NCI-H2171 treated with DMSO at 0.1 percent for 48 hours (cell line): ENCODE measurements around the gene ATF7IP.
"Not testable (repeated sequence)": the region's sequence is repeated elsewhere in the genome, so short reads cannot be mapped to it uniquely, and the experiment has no call there.

Experiments used
- DNase-seq: peaks from one replicate; lab custom pipeline; 2025; lab: John Stamatoyannopoulos, UW

ATF7IP gene

DNA sequence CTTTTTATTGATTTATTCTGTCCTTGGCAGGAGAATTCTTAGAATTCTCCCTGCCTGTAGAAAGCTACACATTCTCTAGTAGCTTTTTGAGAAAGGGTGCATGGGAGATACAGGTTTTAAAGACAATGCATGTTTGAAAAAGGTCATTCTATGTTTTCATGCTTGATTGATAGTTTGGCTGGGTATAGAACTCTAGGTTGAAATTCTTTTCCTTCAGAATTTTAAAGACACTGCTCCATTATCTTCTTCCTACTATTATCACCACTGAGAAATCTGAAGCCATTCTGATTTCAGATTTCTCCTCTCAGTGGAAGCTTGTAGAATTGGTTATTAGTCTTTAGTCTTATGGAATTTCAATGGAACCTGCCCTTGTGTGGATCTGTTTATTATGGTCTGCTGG is 14.0 kb downstream of the ATF7IP start:
- no peak for DNase-seq

DNA sequence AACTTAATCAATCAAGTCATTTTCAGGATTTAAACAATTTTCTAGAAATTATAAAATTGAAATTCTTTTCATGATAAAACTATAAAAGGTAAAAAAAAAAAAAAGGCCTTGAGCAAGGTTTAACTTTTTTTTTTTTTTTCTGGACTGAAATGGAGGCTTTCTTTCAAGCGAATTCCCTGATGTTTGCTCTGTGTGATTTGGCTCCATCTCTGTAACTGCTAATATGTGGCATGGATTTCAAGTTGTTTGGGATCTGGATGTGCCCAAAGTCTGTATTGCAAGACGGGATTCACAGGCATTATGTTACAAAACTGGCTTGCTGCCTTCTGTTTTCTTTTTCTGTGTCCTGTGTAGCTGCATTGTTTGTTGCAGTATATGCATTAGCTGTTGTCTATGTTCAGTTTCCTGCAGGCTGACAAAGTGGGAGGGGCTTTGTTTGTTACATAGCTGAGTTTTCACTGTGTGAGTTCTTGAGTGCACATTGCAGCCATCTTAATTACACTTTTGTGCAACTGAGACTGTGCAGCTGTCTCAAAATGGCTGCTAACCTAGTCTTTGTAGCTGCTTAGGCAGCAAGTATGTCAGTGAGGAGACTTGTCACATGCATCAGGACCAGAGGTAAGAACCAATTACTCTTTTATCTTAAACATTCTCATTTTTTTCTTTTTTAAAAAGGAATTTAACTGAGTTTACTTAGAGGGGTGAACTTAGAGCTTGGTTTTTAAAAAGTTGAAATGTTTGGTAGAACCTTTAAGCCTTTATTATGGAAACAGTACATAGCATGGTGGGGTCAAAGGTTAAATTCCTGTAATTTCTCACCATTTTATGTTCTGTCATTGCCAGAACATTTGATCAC is 19.5 kb downstream of the ATF7IP start:
- DNase-seq: peak; percentile 96

DNA sequence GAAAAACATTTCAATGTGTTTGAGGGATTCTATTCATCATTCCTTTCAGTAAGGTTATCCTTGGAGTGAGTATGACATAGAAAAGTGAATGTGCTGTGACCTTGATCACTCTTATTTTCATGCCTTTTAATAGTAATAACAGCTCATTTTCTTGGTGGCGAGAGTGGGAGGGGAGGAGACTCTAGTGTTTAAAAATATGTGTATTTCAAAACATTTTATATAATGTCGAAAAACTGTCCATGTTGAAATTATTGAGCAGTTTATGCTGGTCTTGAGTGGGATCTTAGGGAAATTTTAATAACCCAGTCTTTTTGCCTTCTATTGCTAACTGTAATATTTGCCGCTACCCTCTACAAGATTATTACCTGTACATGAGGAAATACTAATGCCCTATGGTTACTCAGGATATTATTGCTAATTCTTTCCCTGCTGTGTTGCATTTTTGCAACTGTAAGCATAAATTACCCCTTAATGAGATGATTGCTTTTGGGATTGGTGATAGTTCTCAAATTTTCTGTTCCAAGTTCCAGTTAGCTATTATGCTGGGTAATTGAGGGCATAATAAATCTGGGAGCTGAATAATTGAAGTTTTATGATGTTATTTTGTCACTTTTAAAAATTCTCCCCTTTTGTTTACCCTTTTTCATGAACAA is 21.9 kb downstream of the ATF7IP start:
- no peak for DNase-seq

DNA sequence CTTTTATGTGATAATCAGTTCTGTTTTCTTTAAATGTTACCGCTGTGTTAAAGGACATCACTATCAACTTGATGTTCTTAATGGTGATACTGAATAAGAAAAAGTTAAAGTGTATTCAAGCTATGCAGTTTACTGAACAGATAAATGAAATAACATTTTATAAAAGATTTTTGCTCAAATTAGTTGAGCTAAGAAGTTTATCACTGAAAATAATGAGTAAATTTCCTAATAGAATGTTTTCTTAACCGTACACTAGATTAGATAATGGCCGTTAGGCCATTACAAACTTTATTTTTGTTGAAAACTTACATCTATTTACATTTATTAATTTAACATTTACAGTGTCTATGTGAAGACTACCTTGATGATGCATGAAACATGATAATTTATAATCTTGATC is 25.0 kb downstream of the ATF7IP start:
- DNase-seq: no peak

DNA sequence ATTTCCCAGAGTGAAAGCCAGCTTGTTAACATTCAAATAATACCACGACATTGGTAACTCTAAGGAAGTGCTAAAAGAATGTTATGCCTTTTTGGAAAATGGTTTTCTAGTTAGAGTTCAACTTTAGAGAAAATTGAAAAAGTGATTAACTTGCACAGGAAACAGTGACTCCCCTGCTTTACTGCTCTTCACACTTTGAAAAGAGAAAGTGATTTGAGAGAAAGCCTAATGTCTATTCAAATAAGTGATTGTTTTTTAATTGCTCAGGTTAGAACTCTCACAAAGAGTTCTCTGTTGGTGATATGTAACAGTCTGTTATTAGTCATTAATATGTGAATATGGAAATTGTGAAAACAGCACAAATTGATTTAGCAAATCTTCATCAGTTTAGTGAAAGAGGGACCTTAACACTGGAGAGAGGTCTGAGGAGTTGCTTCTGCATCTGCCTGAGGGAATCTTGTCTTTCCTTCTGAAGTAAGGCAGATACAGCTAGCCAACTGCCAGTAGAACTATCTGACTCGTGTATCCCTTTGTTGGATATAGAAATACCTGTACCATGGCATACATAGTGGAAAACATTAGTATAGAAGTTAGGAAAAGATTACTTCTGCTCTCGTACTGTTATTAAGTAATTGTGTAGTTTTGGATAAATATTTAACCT is 25.5 kb downstream of the ATF7IP start:
- DNase-seq: no peak

DNA sequence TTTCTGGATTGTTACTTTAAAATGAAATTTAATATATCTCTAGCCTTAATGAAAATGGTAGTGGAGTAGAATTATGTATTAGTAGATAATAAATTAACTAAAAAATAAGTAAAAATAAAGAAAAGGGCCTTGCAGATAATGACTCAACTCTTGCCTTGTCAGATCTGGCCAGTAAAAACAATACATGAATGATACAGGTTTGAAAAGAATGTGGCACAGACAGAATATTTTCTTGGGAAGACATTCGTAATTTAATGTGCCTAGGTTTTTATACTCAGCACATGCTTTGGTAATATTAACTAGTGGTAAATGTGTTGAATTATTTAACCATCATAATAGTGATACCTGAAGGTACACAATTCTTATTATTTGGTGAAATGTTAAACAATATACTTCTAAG is 28.3 kb downstream of the ATF7IP start:
- DNase-seq: no peak

DNA sequence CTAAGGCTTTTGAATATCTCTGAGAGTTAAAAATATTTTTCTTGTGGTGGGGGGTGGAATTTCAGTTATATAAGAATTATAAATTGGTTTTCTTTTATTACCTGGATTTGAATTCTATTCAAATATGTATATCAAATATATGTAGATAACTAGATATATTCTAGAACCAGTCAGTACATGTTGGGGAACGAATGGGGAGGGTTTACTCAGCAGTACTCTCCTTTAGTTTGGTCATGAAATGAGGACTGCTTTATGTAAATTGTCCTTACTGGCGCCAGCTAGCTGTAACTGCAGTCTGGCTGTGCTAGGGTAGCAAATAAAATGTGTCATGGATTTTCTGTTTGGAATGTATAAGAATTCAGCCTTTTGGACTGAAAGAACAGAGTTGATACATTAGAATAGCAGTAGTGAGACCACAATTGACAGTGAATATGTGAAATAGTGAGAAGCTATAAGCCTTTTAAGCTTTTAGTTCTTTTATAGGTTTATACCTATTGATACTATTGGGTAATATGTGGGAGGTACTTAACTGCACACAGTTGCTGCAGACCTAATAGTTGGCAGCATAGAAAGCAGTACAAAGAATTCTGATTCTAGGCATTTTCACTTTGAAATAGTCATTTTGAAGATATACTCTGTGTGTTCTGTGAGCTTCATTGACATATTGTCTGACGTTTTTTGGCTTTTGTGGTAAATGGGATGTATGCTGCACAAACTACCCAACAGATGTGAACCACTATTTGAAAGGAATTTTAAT is 29.0 kb downstream of the ATF7IP start:
- peak; percentile 77 for DNase-seq

DNA sequence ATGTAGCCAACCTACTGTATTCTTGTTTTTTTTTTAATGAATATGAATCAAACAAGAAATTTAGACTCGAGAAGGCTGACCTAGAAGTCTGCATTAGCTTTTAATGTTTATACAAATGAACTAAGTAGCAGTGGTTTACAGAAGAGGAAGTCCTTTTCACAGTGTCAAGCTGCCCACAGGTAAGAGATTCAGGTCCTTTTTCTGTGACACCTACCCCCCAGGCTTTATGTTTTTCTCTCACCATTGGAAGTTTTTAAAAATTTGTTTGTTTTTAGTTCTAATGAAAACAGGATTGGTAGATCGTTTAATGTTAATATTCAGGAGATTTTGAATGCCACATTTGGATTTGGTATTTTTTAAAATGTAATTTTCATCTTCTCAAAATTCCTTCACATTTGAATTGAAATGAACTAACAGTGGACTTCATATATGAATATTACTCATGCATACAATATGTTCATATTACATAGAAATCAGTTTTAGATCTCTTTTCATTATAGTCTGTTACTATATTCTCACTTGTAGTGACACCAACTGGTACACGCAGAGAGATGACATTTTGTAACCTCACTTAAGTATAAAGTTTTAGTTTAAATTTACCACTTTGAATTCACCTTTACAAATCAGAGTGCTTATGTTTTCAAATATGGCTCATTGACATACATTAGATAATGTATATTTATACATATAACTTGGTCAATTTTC is 29.7 kb downstream of the ATF7IP start:
- DNase-seq: no peak

DNA sequence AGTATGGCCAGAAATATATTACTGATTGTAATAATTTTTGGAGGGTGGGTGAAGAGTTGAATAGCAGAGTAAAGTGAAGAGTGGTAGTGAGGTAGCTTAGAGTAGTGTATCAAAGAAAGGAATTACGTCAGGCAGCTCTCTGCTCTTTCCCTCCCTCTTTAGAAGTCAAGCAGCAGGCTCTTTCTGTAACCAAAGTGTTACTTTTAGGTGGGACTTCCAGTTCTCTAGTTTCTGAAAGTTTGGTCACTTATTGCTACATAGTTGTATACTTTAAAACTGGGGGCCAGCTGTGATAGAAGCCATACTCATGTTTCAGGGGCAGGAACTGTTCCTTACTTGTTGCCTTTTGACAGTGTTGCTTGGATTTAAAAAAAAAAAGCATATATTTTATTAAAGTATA is 30.6 kb downstream of the ATF7IP start:
- DNase-seq: no peak

DNA sequence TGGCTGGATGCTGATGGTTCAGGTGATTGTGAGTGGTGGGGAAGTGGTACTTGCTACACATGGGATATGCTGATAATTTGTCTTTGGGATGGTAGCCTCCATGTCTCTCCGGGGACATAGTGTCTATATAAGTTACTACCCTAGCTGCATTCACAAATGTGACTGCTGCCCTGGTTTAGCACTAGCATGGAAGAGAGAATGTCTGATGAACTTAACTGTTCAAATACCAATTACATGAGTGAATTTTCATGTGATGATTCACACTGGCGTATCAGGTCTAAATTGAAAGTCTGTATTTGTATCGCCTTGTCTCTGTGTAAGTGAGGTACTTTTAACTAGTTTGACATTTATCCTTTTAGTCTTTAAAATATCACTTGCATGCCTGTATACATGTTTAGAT is 34.4 kb downstream of the ATF7IP start:
- DNase-seq: no peak

DNA sequence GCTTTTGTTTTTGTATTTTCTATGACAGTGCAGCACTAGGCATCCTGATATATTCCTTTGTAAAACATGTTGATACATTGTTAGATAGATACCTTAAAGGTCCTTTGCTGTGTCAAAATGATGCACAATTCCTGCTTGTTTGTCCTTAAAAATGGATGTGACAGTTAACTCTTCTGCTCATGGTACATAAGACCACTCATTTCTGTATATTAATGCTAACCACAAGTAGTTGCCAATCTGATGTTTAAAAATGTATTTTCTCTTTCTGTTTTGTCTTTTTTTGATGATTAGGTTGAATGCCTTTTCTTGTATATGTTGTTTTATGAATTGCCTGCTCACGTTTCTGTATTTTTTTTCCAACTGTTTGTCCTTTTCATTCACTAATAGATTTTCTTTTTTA is 35.1 kb downstream of the ATF7IP start:
- no peak for DNase-seq

DNA sequence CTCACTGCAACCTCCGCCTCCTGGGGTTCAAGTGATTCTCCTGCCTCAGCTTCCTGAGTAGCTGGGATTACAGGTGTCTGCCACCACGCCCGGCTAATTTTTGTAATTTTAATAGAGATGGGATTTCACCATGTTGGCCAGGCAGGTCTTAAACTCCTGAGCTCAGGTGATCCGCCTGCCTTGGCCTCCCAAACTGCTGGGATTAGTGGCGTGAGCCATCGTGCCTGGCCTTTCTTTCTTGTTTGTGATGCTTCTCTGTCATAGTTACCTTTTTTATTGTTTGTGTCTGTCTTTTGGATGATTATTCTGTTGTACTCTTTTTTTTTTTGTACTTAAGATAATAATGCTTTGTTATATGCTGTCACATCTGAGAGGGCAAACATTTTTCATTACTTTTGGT is 35.8 kb downstream of the ATF7IP start:
- DNase-seq: not testable (repeated sequence)

DNA sequence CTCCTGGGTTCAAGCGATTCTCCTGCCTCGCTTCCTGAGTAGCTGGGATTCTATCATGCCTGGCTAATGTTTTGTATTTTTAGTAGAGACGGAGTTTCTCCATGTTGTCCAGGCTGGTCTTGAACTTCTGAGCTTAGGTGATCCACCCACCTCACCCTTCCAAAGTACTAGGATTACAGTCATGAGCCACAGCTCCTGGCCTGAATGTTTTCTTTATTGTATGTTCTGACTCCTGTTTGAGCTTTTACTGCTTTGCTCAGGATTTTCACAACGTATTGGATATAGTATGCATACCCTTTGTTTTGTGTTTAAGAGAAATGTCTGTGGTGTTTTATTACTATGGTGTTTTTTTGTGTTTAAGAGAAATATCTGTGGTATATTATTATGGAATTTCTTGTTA is 37.2 kb downstream of the ATF7IP start:
- DNase-seq: peak; percentile 4

DNA sequence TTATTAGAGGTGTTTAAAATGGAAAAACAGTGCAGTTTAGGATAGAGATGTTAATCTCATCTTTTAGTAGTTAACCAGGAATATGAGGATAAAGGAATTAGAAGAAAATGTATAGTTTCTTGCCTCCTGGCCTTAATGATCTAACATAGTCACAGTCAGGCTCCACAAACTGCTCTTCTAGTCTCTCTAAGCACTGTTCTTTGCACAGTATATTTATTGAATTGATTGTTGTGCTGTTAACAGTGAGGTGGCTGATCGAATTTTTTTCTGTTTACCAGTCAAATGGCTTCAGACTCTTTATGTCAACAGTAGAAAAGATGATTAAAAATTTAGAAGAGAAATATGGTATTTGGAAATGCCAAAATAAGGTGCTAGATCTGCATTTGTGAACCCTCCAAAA is 37.8 kb downstream of the ATF7IP start:
- no peak for DNase-seq

DNA sequence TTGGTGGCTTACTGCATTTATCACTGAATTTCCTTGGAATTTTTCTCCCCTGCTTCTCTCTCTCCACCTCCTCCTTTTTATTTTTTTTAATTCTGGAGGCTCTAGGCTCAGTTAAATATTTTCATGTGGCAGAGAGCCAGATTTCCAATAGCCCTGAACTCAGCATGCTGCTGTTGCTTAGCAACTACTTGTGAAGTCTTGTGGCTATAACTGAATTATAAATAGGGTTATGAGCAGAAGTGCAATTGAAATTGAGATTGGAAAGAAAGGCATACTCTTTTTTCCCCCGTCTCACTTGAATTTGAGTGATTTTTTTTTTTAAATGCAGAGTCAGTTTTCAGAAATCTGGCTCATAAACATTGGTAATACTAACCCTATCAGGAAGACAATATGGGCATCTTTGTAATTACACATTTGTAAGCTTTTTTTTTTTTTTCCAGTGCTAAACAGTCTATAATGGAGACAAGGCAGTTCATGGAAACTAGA is 38.3 kb downstream of the ATF7IP start:
- peak; percentile 91 for DNase-seq

DNA sequence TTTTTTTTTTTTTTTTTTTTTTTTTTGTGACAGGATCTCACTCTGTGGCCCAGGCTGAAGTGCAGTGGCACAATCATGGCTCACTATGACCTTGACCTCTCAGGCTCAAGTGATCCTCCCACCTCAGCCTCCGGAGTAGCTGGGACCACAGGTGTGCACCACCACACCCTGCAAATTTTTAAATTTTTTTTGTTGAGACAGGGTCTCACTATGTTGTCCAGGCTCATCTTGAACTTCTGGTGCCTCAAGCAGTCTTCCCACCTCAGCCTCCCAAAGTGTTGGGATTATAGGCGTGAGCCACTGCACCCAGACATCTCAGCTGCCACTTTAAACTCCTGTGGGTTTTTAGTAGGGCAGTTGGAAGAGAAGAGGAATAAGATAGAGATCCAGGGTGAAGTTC is 39.9 kb downstream of the ATF7IP start:
- not testable (repeated sequence) for DNase-seq

DNA sequence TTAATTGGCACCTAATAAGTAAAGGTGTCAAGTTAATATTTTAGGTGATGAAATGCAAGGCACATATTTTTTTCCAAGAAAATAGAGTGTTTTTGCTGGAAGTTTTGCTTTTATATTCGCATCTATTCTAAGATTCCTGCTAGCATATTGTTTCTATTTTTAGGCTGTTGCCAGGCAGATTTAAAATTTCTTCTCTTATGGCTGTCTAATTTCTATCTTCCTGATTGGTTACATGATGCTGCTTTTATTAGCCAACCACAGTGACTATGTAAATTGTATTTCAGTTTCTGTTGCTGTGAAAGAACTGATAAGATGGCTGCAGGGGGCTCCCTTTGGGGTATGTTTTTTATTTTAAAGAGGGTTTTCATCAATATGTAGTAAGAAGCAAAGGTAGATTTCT is 42.7 kb downstream of the ATF7IP start:
- no peak for DNase-seq

DNA sequence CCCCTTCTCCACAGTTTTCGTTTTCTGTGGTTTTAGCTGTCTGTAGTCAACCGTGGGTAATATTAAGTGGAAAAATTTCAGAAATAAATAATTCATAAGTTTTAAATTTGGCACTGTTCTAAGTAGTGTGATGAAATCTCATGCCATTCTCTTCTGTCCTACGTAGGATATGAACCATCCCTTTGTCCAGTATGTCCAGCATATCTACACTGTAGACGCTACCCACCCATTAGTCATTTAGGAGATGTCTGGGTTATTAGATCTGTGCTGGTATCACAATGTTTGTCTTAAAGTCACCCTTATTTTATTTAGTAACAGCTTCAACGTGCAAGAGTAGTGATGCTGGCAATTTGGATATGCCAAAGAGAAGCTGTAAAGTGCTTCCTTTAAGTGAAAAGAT is 44.7 kb downstream of the ATF7IP start:
- DNase-seq: no peak

DNA sequence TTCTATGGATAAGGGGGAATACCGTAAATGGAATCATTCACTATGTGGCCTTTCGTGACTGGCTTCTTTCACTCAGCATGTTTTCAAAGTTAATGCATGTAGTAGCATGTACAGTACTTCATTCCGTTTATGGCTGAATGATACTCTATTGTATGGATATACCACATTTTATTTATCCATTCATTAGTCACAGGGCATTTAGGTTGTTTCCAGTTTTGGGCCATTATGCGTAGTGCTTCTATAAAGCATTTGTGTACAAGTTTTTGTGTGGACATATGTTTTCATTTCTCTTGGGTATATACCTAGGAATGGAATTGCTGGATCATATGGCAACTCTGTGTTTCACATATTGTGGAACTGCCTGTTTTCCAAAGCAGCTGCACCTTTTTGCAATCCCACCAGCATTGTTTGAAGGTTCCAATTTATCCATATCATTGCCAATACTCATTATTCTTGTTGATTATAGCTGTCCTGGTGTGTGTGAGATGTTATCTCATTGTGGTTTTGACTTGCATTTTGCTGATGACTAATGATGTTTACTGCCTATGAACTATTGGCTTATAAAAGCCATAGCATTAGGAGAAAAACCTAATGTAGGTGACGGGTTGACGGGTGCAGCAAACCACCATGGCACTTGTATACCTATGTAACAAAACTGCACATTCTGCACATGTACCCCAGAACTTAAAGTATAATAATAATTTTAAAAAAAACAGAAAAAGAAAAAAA is 45.5 kb downstream of the ATF7IP start:
- DNase-seq: no peak

DNA sequence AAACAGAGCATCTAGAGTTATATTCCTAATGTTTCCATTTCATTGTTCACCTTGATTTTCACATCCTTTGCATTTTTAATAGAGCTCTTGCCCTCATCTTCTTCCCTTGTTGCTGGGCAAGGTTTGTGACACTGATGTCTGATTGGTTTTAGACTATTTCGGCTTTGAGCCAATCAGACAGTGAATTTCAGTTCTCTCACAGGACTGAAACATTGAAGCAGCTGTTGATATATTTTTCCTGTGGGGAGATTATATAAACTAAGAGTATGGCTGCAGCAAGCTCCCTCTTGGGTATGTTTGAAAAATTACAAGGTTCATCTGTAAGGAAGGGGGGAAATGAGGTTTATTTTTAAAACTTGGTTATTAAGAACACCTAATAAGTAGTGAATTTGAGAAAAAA is 51.2 kb downstream of the ATF7IP start:
- DNase-seq: peak; percentile 63

DNA sequence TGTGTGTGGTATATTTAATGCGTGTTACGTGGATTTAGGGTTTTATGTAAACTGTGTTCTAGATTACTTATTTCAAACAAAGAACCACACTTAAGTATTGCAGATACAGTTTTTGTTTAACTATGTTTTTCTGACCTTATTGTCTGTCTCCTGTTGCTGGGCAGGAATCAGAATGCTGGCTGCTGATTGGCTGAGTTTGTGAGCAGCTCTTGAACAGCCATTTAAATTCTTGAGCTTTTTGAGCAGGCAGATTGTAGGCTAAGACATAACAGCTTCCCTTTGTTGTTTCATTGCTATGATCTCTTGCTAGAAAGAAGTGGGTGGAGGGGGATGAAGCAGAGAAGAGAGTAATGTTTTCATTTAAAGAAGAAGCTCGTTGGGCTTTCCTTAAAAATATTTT is 52.2 kb downstream of the ATF7IP start:
- DNase-seq: peak; percentile 5
